Endothelial cell of hepatic sinusoid (primary cell): ENCODE data around the gene CBY2.

ENCODE experiments used
- in situ Hi-C: cut with HindIII; loops from 2 replicates; pipeline ENCODE4 v1.10.0; 2017; ENCODE audit warnings: low sequenced_read_pairs

CBY2 gene

DNA sequence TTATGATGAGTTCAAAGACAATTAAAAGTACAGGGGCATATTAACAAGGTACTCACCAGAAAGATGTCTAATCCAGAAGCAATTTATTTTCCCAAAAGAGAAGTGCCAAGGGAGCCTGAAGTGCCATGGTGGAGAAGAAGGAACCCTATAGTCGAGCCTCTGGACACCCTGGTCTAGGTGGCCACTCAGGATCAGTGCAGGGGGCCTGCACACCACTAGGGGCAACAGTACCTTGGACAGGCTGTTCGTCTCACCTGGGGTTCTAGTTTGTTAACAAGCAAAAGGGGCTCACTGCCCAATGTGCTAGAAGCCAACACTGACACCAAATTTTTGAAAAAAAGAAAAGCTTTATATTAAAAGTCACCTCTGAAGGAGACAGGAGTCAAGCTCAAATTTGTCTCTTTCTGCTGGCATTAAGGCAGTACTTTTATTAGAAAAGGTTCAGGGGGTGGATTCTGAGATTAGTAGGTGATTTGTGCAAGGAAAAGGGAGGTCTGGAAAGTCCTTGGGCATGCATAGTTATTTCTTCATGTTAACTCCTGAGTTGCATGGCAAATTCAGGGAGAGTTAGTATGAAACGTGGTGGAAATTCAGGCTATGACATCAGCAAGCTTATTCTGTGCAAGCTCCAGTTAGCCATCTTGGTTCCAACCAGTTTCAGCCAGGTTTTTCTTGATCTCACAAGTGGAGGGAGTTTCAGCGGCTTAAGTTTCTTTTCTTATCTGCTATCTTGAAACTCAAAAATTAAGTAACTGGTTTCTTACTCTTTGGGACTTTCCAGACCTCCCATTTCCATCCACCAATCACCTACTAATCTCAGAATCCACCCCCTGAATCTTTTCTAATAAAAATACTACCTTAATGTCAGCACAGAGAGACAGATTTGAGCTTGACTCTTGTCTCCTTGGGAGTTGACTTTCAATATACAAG lies 884 bp upstream of the CBY2 start:
- in situ Hi-C loops, result no loop called here

GRCh38 chr13:45702869-45703391 lies 810 bp downstream of the CBY2 start:
- in situ Hi-C loops, result no loop called here

- in situ Hi-C loops, result no loop called here
Measured at GRCh38 chr13:45704211-45704739, 2.2 kb downstream of the CBY2 start.

DNA sequence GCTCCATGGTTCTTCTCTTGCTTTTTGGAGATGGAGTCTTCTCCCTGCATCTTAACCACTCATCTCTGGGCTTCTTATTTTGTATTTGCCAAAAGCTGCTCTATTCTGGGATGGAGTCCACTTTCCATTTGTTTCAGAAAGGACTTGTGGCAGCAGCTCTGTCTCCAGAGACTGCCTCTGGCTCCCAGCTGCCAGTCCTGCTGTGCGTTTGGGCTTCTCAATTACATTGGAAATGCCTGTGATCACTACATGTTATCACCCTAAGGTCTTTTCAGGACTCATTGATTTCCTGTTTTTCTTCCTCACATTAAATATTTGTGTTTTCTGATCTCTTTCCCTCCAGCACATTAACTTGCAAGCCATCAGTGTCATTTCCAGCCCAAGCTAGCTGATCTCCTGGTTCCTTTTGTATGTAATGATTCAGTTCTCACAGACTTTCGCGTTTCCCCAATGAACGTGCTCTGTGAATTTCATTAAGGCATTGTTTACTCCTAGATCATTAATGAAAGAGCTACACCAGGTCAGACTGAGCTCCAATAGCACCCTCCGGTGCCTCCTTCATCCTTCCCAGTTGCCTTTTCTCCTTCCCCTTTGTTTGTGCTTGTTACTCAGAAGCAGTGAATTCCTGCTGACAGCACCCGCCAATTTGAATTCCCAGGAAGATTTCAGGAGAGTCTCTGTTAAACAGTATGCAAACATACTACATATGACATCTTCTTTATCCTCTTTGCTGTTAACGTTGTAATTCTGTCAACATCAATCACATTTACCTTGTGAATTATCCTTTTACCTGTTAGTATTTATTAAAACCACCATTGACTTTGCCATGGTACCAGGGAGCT lies 3.0 kb downstream of the CBY2 start:
- in situ Hi-C loops, result no loop called here

DNA sequence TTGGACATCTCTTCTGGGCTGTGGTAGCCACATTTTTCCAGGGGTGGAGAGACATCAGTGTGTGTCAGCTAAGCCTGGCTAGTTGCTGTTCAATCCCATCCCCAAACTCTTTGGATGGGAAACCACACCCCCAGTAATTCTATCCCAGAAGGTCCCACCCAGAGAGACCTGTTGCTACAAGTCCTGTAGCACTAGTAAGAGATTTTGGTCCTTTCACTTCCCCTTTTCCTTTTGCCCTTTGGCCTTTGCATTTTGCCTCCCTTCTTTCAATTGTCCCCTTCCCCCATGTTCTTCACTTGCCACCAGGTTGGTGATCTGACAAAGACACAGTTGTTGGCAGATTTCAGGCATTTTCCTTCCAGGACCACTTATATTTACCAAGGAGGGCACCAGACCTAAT lies 3.8 kb downstream of the CBY2 start:
- in situ Hi-C loops, result no loop called here

DNA sequence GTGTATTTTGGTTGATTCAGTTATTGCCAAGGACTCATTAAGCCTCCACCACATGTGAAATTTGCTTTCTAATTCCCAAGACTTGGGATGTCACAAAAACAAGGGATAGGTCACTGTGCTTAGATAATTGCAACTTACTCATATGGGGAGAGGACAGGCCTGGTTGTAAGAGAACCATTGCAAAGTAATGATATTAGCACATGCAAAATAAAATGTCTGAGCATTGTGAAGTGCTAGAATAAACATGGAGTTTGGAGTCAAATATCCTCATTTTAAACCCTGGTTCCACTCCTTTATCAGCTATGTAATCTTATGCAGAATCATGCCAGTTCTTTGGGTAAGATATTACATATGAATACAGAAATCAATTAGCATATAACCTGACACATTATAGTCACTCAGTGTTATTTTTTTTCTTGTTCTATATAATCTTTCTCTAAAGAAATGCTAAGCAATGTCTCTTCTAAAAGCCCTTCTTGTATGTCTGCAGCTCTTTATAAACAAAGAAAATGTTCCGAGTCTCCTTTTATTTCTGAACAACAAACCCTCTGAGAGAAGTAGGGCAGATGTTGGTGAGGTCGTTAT lies 5.5 kb downstream of the CBY2 start:
- in situ Hi-C loops, result no loop called here

DNA sequence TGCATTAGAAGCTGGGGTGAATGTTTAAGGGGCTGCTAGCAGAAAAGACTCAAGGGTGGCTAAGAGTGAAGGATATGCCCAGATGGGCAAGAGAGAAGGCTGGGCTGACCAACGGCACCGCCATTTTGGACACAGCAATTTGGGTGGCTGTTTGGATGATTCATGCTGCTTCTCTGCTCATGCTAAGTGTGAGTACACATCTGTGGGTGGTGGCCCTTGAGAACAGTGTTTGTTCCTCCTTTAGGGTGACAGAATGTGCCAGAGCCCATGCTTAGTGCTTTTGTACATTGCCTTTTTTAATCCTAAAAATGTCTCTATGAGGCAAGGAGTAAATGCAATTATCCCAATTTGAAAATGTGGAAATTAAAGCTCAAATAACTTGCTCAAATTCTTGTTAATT lies 9.8 kb downstream of the CBY2 start:
- in situ Hi-C loops, result no loop called here

- in situ Hi-C loops, result no loop called here
Measured at GRCh38 chr13:45713106-45713690, 11.1 kb downstream of the CBY2 start.

DNA sequence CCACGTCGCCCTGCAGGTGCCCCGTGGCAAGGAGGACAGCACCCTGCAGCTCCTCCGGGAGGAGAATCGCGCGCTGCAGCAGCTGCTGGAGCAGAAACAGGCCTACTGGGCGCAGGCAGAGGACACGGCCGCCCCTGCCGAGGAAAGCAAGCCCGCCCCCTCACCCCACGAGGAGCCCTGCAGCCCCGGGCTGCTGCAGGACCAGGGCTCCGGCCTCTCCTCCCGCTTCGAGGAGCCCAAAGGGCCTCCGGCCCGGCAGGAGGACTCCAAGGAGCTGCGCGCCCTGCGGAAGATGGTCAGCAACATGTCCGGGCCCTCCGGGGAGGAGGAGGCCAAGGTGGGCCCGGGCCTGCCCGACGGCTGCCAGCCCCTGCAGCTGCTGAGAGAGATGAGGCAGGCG lies 11.6 kb downstream of the CBY2 start:
- in situ Hi-C loops, result no loop called here

DNA sequence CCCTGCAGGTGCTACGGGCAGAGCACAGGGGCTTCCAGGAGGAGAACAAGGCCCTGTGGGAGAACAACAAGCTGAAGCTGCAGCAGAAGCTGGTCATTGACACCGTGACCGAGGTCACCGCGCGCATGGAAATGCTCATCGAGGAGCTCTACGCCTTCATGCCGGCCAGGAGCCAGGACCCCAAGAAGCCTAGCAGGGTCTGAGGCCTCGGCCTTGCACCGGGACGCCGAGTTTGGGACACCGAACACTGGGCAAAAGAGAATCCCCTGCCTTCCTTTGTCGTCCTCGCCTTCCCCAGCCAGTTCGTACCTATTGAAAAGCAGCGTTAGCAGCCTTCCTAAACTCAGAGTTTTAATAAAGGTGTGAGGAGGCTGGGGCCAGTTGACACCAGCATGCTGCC lies 12.1 kb downstream of the CBY2 start:
- in situ Hi-C loops, result no loop called here

DNA sequence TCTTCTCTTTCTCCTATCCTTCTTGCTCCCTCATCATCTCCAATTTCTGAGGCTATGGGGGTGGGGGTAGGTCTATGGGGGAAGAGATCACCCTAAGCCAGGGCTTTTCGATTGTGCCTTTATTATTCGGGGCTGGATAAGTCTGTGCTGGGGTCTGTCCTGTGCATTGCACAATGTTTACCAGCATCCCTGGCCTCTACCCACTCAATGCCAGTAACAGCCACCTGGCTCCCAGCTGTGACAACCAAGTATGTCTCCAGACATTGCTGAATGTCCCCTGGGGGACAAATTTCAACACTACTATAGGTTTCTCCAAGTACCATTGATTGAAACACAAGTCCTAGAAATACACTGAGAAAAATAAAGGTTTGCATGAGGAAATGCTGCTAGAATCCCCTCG lies 13.2 kb downstream of the CBY2 start:
- in situ Hi-C loops, result loop anchor here (5.0 kb wide), 2 partner anchors 38 to 107 kb away; no protein-coding TSS in a partner anchor

- in situ Hi-C loops, result loop anchor here (5.0 kb wide), 2 partner anchors 40 to 105 kb away; no protein-coding TSS in a partner anchor
Measured at GRCh38 chr13:45717349-45717748, 15.2 kb downstream of the CBY2 start.

- in situ Hi-C loops, result loop anchor here (5.0 kb wide), 2 partner anchors 41 to 104 kb away; no protein-coding TSS in a partner anchor
Measured at GRCh38 chr13:45718063-45718462, 15.9 kb downstream of the CBY2 start.

DNA sequence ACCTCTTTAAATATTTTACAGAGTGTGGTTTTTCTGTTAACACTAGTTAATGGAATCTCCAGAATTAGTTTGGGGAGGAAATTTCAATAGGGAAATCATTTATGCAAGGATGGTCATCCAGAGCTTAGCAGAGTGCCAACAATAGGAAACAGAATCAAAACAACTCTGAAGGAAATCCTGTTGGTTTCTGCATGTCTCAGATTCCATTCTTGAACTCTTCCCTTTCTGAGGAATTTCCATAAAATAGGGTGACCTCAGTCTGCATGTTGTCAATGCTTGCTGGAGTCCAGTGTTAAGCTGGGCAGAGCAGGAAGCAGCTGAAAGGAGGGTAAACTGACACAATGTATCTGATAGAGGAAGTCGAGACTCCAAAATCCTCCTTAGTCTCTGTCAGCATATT lies 16.9 kb downstream of the CBY2 start:
- in situ Hi-C loops, result loop anchor here (5.0 kb wide), 2 partner anchors 42 to 103 kb away; no protein-coding TSS in a partner anchor

- in situ Hi-C loops, result no loop called here
Measured at GRCh38 chr13:45721203-45721731, 19.1 kb downstream of the CBY2 start.

GRCh38 chr13:45723798-45724197 lies 21.7 kb downstream of the CBY2 start:
- in situ Hi-C loops, result no loop called here

GRCh38 chr13:45728759-45729158 lies 26.6 kb downstream of the CBY2 start:
- in situ Hi-C loops, result no loop called here

GRCh38 chr13:45731455-45731854 lies 29.3 kb downstream of the CBY2 start:
- in situ Hi-C loops, result no loop called here

GRCh38 chr13:45732916-45733315 lies 30.8 kb downstream of the CBY2 start:
- in situ Hi-C loops, result no loop called here

DNA sequence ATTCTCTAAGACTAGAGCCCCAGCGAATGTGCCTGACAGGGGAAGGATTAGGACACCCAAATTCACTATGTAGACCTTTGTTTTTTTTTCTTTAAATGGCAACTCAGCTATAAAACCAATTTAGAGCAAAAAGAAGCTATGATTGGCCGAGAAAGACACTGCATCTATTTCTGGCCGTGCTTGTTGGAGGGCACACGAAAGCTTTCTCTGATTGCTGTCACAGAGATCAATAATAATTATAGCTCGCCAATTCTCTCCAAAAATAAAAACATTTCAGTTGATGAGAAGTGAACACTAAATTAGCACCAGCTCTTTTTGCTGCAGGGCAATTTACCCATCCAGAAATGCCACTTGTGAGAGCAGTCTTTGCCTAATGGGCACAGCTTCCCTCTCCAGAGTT lies 31.2 kb downstream of the CBY2 start:
- in situ Hi-C loops, result no loop called here
